Muscle layer of duodenum (tissue), 2 donors: ENCODE measurements around the gene FIS1.

ENCODE experiments used
- H3K27ac ChIP-seq: one replicate; pipeline ENCODE4 v1.7.0; 2013; ENCODE audit warnings: mild to moderate bottlenecking, low read length
- H3K27me3 ChIP-seq: one replicate; pipeline ENCODE4 v1.7.0; 2013; ENCODE audit warnings: low read depth, mild to moderate bottlenecking, control low read depth, low read length
- H3K36me3 ChIP-seq, 2 donors: one replicate each; pipeline ENCODE4 v1.7.0; 2013; ENCODE audit warnings: low read length in 2 of 2, control low read depth in 1 of 2, mild to moderate bottlenecking in 1 of 2; ENCODE audit not compliant: insufficient read depth in 2 of 2, control insufficient read depth in 1 of 2
- H3K4me1 ChIP-seq, 2 donors: one replicate each; pipeline ENCODE4 v1.7.0; 2013; ENCODE audit warnings: low read length in 2 of 2, mild to moderate bottlenecking in 2 of 2, control low read depth in 1 of 2, moderate library complexity in 1 of 2; ENCODE audit not compliant: insufficient read depth in 2 of 2, control insufficient read depth in 1 of 2
- H3K4me3 ChIP-seq, 2 donors: one replicate each; pipeline ENCODE4 v1.7.0; 2013; ENCODE audit warnings: low read length in 2 of 2, low read depth in 1 of 2, mild to moderate bottlenecking in 1 of 2
- H3K9me3 ChIP-seq, 2 donors: one replicate each; pipeline ENCODE4 v1.7.0; 2013; ENCODE audit warnings: low read length in 2 of 2, control low read depth in 1 of 2, mild to moderate bottlenecking in 1 of 2; ENCODE audit not compliant: control insufficient read depth in 1 of 2
- donor health status: healthy.

Gene FIS1

DNA sequence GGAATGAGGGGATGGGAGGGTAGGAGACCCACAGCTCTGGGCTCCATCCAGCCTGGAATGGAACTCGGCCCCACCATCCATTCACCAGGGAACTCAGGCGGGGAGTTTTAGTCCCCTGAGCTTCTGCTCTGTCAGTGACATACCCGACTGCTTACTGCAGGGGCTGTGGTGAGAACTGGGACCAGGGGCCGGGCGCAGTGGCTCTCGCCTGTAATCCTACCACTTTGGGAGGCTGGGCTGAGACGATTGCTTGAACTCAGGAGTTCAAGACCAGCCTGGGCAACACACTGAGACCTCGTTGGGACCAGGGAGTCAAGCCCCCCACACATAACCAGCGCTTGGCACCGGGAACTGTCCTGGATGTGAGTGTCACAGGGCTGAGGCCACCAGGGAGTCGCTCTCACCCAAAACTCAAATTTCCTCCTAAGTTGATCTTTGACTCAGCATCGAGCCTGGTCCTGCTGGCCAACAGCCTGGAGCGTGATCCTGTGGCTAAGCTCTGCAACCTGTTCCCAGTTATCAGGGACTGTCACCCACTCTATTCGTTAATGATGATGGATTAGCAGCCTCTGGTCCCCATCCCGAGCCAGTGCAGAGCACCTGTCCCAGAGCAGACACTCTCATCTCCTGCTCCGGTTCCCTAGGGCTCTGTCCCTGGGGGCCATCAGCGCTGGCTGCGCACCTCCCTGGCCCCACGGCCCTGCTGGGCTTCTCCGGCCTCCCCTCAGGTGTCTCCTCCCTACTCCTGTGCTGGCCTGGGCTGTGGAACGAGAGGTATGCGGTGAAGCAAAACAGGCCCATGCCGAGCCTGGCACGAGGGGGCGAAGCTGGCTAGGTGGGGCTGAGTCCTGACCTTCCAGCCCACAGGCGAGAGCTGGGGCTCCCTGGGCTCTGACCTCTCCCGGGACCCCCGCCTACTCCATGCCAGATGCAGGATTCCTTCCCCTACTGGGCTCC, 6.4 kb downstream of the FIS1 start:
- peaks cover 7 to 31% of the 10 kb centered on the region in 2 donors for H3K36me3 ChIP-seq

DNA sequence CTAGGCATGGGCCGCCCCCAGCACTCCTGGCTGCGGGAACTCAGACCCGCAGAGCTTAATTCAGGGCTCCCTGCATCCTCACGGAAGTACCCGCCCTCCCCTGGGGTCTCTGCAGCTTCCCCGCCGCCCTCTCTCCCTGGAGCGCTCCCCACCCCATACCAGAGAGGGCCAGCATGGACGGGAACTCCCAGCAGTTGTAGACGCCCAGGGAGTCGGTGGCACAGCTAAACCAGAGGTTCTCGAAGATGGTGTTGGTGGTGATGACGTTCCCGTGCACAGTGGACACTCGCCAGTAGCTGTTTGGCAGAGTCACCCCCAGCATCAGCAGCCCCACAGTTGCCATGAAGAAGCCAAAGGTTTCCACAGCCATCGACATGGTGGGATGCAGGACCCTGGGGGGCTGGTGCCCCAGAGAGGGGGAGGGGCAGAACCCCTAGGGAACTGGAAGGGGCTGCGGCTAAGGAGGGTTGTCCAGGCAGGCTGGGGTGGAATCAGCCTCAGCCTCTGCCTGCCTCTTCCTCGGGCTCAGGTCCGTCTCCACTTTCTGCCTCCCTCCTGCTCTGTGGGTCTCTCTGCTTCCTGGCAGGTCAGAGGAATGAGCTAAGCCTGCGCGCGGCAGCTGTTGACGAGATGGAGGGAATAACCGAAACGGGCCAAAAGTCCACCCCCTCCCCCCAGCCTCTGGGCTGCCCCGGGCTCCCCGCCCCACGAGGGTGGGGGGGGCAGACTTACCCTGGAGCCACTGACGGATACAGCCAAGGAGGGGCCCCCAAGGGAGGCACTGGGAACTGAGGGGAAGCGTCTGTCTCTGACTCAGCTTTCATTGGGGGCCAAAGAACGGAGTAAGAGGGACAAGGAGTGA, 7.4 kb downstream of the FIS1 start, which contains the start of gene CLDN15:
TSS of gene CLDN15 (minus strand) at position 597 of the 862 bp plus-strand sequence. CDS start at position 376, 221 bp downstream.
- Histone ChIP-seq H3K27ac (peak within 1 kb of the TSS; percentile 92), H3K27me3 (no peaks in the 10 kb centered on the region), H3K4me1 (peaks cover 0 to 10% of the 10 kb centered on the region in 2 donors), H3K4me3 (peak within 1 kb of the TSS; percentile 32 to 64), H3K36me3 (peaks cover 7 to 31% of the 10 kb centered on the region in 2 donors), H3K9me3 (no peaks in the 10 kb centered on the region)

More for the DNA sequence above, 6.4 kb downstream of the FIS1 start:
- Histone ChIP-seq H3K4me3 (peak overlapping the region in 1 of 2 donors; percentile 64), H3K4me1 (peaks cover 5 to 14% of the 10 kb centered on the region in 2 donors), H3K27ac (peak overlapping the region; percentile 78), H3K9me3 (no peaks in the 10 kb centered on the region), H3K27me3 (no peaks in the 10 kb centered on the region)

DNA sequence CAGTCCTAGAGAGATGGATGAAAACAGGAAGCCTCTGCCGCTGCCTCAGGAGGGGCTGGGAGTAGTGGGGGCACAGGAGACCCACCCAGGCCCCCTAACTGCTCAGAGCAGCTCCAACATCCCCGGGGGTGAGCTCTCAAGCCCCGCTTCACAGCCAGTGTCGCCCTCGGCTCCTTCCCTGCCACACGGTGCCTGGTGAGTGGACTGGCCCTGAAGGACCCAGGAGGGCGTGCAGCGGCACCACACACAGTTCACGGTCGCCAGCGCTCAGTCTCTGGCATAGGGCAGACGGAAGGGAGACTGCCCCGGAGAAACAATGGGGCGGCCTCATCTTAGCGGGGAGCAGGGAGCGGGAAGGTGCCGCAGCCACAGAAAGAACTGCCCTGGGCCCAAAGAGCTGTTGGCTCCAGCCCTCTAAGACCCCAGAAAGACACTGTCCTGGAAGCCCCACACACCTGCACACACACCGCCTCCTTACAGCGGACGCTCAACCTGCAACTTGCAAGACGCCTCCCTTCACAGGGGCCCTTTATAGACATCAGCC, 8.5 kb downstream of the FIS1 start:
- Histone ChIP-seq H3K9me3 (no peaks in the 10 kb centered on the region), H3K27me3 (no peaks in the 10 kb centered on the region), H3K4me3 (peak overlapping the region in 1 of 2 donors; percentile 64), H3K4me1 (peaks cover 0 to 19% of the 10 kb centered on the region in 2 donors), H3K36me3 (peaks cover 7 to 31% of the 10 kb centered on the region in 2 donors), H3K27ac (peak overlapping the region; percentile 92)

DNA sequence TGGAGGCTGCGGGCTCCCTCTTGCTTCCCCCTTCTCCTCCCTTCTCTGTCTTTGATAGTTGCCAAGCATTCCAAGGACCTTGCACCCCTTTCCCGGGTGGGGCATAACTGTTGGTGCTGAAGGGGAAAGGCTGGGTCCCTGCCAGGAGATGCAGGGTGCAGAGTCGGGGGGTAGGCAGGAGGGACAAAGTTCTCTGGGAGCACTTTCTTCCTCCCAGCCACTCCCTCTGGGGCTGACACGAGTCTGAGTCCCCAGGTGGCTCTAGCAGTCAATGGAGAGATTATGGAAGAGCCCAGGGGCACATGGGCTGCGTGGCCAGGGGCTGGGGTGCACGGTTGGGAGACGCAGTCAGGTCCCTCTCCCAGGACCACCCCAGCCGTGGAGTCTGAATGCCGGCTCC, 9.4 kb downstream of the FIS1 start:
- peaks cover 2 to 25% of the 10 kb centered on the region in 2 donors for H3K36me3 ChIP-seq
- peak overlapping the region; percentile 92 for H3K27ac ChIP-seq
- H3K4me1 ChIP-seq, result peaks cover 0 to 19% of the 10 kb centered on the region in 2 donors
- no peaks in the 10 kb centered on the region for H3K27me3 ChIP-seq
- H3K9me3 ChIP-seq, result no peaks in the 10 kb centered on the region
- H3K4me3 ChIP-seq, result peak overlapping the region in 1 of 2 donors; percentile 56

DNA sequence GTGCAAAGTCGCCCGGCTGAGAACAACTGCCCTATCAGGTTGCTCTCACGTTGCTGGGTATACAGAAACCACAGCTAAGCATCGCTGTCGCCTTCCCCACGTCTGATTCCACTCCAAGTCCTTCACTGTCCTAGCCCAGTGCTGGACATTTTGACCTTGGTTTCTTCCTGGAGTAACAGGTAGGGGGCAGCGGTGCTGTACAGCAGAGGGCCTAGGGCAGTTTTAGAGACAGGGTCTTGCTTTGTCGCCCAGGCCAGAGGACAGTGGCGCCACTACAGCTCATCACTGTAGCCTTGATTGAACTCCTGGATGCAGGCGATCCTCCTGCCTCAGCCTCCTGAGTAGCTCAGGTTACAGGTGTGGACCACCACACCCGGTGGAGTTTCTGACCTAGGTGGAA, 9.8 kb downstream of the FIS1 start:
- H3K27ac ChIP-seq, result peak overlapping the region; percentile 81

DNA sequence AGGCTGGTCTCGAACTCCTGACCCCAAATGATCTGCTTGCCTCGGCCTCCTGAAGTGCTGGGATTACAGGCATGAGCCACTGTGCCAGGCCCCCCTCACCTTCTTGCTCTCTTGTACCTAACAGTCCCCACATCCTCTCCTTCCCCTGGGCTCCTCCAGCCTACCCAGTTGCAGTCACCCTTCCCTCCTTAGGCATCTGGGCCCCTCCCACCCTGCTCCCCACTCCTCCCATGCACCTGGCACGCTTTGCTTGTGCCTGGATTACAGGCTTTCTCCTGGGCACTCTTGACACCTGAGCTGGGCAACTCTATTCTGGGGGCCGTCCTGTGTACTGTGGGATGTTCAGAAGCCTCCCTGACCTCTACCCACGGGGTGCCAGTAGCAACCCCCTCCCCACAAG, 10.2 kb downstream of the FIS1 start:
- Histone ChIP-seq H3K4me3 (peak overlapping the region in 1 of 2 donors; percentile 44), H3K9me3 (no peaks in the 10 kb centered on the region), H3K4me1 (peaks cover 0 to 19% of the 10 kb centered on the region in 2 donors), H3K36me3 (peaks cover 0 to 18% of the 10 kb centered on the region in 2 donors), H3K27me3 (no peaks in the 10 kb centered on the region), H3K27ac (peak overlapping the region; percentile 81)

More for the DNA sequence above, 9.8 kb downstream of the FIS1 start:
- H3K27me3 ChIP-seq, result no peaks in the 10 kb centered on the region
- H3K4me1 ChIP-seq, result peaks cover 0 to 19% of the 10 kb centered on the region in 2 donors
- peaks cover 0 to 20% of the 10 kb centered on the region in 2 donors for H3K36me3 ChIP-seq
- H3K4me3 ChIP-seq, result peak overlapping the region in 1 of 2 donors; percentile 44
- no peaks in the 10 kb centered on the region for H3K9me3 ChIP-seq

DNA sequence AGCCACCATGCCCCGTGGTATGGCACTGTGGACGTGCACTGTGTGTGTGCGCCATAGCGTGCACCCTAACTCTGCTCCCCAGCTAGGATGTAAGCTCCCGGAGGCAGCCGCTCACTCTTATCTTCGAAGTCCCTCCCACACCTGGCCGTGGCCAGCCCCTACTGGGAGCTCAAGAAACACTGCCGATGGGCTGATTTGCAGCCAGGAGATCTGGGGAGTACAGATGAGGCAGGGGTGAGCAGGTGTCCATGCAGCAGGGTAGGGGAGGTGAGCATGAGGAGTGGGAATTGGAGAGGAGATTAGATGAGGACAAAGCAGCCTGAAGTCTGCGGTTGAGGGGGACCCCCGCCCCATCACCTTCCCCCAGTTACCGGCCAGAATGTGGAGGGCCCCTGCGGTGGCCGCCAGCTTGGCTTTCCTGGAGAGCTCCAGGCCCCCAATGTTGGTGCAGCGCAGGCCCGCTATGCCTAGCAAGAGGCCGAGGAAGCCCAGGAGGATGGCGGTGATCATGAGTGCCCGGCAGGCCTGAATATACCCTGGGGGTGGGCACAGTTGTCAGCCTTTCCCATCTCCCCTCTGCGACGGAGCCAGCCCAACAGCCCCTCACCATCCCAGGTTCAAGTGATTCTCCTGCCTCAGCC, 10.9 kb downstream of the FIS1 start:
- Histone ChIP-seq H3K4me1 (peaks cover 0 to 19% of the 10 kb centered on the region in 2 donors), H3K9me3 (no peaks in the 10 kb centered on the region), H3K27ac (peak overlapping the region; percentile 45), H3K27me3 (no peaks in the 10 kb centered on the region), H3K36me3 (peaks cover 0 to 18% of the 10 kb centered on the region in 2 donors), H3K4me3 (no peak overlapping the region)

DNA sequence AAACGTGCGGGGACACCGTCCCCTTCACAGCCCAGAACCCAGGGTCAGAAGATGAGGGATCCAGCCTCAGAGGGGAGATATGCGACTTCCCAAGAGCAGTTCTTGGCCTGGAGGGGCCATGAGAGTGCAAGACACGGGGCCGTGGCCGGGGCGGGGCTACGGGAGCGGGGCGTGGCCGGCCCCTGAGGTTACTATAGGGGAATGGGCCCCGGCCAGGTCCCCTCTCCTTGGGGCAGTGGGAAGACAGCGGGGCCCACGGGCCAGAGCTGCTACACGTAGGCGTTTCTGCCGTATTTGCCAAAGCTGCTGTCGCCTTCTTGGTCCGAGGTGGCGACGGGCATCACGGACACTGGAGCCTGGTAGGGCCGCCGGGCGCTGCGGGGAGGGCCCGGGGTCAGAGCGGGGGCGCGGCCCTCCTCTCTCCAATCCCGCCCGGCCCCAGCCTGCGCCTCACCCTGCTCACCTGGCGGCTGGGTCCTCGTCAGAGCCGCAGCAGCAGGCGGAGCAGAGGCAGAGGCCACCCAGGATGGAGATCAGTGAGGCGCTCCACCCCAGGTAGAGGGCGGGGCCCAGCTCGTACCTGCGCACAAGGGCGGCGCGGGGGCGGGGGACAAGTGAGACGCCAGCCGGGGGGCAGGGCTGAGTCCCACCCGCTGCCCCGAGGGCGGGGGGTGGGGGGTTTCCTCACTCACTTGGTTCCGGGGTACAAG, 12.6 kb downstream of the FIS1 start:
- Histone ChIP-seq H3K4me3 (peak overlapping the region in 1 of 2 donors; percentile 11), H3K9me3 (no peaks in the 10 kb centered on the region), H3K36me3 (peaks cover 0 to 21% of the 10 kb centered on the region in 2 donors), H3K4me1 (peaks cover 0 to 10% of the 10 kb centered on the region in 2 donors), H3K27me3 (no peaks in the 10 kb centered on the region), H3K27ac (no peak overlapping the region)

DNA sequence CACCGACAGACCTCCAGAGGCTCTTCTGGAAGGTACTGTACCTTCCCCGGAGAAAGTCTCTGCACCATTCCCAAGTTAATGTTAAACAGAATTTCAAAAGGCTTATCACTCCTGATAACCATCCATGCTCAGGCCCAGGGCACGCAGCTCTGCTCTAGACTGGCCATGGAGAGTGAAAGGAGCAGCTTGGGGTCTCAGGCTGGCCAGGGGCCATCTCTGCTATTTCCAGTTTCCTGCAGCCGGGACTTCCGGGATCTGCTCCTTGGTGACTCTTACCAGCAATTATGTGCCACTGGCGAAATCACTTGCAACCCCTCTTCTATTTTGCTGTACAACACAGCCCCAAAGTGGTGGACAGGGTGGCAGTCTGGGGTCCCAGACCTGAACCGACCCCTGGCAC, 13.2 kb downstream of the FIS1 start:
- Histone ChIP-seq H3K36me3 (peaks cover 0 to 21% of the 10 kb centered on the region in 2 donors), H3K4me3 (no peak overlapping the region), H3K27me3 (no peaks in the 10 kb centered on the region), H3K27ac (no peak overlapping the region), H3K9me3 (no peaks in the 10 kb centered on the region), H3K4me1 (peaks cover 0 to 10% of the 10 kb centered on the region in 2 donors)

DNA sequence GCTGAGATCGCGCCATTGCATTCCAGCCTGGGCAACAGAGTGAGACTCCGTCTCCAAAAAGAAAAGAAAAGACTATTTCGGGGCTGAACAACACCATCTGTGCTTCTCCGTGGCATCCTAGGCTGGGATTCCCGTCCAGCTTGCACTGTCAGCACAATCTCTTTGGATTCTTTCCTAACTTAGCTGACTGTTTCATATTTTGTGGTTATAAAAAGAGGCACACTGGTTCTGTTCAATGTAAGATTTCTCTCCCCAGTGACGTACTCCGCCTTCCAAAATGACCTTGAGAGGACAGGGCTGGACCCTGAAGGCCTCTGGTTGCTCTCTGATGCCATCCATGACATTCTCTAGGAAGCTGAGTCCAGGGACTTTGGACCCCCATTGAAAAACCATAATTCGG, 18.2 kb downstream of the FIS1 start:
- H3K36me3 ChIP-seq, result peaks cover 6 to 43% of the 10 kb centered on the region in 2 donors
- peaks cover 0 to 2% of the 10 kb centered on the region in 2 donors for H3K4me1 ChIP-seq
- no peaks in the 10 kb centered on the region for H3K9me3 ChIP-seq
- H3K27ac ChIP-seq, result no peak overlapping the region
- H3K4me3 ChIP-seq, result no peak overlapping the region
- H3K27me3 ChIP-seq, result no peaks in the 10 kb centered on the region
